GM18858 (cell line): ENCODE data around the gene ZIC2.

ENCODE experiments used
- ATAC-seq: cut with Tn5 transposase; IDR thresholded peaks from one replicate; pipeline ENCODE4 v1.9.1; 2021; ENCODE audit not compliant: unreplicated experiment

ZIC2 gene

DNA sequence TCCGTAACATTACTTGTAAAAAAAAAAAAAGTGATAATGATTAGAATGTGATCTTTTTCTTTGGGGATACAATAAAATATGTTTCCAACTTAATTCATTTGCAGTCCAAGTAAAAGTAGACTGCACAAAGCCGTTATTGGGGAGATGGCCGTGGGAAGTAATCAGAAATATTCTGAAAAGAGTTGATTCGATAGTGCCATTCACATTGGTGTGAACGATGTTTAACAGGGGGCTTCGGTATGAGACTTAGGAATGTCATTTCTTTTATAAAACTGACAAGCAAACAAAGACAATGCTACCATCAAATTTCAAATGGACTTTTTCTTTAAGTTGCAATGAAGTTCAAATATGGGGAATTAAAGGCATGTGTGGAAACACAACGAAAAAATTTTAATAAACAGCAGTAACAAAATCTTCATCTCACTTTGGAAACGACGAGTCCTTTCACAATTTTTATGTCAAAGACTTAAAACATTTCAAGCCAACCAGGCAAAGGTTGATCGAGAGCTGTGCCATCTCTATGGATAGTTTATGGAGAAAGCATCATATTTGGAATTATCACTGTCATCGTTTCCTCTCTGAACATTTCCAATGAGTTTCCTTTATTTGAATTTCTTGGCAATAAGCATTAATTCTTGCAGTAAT, 8.3 kb upstream of the ZIC2 start:
- no peak for ATAC-seq

DNA sequence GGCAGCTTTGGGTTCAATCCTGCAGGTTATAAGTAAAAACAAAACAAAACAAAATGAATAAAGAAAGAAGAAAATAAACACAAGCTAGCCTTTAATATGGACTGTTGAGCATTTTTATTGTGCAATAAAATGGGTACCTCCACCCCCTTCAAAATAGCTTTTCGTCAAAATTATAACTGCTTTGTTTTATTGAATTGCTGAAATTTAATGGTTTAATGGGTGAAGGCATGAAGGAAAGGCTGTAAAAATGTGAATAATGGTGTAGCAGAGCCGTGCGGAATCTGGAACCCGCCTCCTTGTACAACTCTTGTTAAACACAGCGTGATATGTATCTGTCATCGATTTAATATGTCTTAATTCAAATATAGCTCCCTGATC, 7.8 kb upstream of the ZIC2 start:
- ATAC-seq, result no peak

DNA sequence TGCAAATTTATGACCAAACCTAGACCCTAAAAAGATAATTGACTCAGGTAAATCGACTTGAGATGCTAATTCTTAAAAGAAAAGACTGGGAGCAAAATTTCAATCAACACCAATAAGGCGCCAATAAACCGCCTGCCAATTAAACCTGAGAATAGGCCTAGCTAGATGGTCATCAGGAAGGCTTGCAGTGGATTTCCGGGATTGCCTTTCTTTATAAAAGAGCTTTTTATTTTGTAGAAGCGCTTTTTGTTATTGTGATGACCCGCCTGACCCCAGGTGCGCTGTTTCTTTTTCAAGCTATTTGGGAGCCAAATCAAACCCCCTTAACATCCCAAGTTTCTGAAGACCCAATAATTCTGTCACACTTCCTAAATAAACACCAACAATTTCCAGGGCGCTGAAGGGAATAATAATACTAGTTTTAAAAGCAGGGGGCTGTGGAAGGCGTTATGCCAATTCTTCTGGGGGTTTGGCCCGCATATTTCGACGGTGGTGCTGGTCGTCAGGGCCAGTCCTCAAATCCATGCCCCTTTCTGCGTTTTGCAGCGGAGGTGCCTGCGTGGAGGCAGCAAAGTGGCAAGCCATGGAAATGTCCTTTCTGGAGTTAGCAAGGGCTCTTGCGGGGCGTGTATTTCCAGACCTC, 7.2 kb upstream of the ZIC2 start:
- no peak for ATAC-seq

DNA sequence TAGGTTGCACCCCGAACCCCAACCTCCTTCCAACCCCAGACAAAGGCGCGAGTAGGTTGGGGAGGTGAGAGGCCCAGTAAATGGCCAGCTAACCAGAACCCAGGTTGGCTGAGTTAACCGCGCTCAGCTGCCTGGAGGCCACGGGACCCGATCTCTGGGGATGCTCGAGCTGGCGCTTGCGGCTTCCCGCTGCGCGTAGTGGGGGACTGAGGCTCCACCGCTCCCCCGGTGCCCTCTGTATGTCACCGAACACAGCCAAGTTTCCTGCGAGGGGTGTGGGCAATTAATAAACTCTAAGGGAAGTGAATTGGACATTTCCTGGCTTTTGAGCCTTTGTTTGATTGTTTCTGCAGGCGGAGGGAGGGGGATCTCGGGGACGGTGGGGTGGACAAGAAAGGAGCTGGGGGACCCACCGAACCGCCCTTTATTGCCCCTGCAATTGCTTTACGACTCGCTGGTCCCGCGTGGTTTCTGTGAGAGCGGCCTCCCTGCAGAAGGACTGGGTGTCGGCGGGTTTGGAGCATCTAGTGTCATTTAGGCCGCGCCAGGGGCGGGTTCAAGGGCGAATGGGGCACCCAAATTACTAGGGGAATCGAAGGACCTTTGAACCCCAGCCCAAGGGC, 6.5 kb upstream of the ZIC2 start:
- ATAC-seq, result no peak

DNA sequence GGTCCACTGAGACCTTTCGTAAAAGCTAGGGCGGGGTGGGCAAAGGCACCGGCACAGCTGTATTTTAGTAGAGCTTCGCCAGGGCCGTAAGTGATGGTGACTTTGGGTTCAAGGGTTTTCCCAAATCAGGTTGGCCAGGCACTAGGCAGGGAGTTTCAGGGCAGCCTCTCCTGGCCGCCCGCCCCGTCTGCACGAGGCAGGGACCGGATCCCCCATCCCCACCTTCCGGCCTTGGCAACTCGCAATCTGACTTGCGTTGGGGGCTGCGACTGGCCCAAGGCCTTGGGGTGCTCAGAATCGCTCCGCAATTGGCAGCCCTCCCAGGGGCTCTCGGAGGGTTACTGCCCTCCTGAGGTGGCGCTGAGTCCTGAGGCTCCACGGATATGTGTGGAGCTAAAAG, 6.0 kb upstream of the ZIC2 start:
- no peak for ATAC-seq

DNA sequence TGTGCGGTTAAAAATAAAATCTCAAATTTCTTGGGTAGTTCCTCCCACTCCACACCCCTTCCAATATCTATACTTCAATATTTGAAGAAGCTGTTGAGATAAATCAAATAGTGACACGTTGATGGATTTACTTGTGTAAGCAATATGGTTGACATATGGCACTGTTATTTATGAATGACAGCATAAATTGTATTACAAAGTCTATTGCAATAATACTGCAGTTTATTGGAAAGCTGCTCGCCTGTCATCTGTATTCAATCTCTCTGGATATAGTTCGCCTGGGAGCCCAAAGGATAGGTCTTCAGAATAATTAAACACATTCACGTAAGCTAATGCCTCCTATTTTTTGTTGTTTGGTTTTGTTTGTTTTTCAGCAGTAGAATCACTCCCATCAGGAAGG, 5.0 kb upstream of the ZIC2 start:
- ATAC-seq, result no peak

DNA sequence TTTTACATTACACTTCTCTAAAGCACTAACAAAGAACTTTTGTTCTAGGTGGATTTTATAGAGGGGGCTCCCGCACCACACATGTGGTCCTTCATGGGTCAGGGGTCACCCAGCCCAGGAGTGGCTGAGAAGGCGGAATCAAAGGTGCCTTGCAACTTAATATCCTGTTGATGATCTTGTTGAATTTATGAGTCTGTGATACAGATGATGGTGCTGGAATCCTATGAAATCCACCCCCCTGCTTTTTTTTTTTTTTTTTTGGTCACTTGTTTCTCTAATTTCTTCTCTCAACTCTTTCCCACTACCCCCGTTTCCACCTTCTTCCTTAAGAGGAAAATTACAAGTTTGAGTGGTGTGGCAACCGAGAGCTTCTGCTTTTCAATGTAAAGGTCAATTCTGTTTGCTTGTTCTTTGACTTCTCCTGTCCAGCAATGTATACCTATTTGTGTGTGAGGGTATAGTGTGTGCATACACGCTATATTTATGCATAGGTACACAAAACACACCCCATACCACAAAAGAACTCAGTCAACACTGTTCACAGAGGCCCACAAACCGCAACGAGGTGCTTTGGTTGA, 4.2 kb upstream of the ZIC2 start:
- no peak for ATAC-seq

DNA sequence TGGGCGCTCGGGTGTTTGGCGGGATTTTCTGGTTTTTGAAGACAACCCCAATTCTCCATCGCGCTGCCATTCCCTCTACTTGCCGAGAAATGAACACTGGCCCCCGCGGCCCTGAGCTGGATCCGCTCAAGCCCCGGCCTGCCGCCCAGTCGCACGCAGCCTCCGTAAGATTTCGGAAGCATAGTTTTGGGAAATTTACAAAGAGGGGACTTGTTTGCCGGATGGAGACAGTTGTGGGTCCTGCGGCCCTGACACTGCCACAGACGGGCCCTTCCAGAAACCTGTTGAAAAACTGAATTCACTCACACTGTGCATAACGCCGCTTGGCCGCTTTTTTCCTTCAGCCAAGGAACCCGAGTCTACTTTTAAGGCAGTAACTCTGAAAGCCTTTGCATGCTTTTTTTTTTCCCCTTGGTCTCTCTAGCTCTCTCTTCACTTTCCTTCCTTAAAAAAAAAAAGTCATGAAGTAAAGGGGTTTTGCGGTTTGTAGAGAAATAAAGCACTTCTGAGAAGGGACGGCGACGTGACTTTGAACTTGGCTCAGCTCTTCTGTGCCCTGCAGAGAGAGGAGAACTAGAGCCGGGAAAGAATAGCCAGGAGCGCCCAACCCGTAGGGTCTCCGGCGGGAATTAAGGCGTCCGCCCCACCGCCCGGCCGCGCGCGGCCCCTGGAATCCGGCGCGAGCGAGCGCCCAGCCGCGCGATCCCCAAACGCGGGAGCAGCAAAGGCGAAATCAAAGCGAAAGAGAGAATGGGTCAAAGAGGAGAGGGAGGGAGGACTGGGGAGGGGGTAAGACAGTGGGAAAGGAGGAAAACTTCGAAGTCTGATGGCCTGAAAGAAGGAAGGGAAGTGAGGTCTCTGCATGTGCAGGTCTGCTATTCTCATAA, 3.4 kb upstream of the ZIC2 start:
- ATAC-seq, result no peak

DNA sequence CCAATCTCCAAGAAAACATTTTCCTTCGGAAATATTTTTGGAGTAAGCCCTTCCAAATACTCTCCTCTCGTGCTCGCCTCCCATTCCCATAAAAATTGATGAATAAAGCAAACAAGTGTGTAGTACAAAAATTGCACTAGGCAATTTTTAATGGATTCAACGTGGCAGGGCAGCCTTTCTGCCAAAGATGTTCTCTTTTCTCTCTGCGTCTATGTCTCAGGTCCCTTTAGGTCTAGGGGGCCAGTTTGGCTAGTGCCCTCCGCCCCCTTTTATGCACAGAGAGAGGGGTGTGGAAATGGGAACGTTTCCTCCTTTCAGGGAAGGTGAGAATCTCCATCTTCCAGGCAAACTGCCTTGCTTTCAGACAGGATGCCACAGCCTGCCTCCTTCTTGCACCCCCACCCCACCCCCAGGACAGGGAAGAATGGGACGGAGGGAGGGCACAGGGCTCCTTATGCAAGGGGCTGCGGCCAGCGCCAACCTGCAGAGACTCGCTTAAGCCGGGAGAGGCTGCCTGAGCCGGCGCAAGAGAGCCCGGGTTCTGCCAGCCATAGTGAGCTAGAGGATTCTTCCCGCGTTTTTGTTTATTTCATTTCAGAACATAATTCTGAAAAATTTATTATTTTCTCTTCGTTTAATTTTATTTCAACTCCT, 2.7 kb upstream of the ZIC2 start:
- ATAC-seq, result no peak

DNA sequence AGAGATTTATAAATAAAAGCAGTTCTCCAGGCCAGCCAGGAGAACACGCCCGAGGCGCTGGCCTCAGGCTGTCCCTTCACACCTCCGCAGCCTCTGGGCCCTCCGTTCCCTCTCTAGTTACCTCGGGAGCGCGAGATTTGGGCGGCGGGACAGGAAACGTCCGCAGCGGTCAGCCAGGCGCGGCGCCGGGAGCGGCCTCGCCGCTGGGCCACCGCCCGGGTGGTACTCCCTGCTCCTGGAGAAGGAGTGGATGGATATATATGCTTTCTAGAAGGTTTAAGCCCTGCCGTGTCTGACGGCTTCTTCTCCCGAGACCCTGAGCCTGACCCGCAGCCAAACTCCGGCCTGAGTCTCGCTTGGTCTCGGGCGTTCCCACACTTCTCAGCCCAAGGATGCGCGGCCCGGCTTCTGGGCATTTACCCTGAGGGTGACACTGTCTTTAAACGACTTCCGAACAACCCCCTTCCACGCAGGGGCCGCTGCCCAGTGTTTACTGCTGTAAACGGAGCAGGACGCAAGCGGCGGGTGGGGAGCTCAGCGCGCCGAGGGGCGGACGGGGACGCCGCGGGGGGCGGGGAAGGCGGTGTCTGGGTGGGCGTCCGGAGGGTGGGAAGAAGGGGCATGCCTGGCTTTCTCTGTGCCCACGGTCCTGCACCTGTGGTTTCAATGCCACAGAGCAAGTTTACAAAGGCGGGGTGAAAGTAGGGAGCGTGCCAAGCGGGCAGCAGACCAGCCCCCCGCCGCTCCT, 2.0 kb upstream of the ZIC2 start:
- no peak for ATAC-seq

DNA sequence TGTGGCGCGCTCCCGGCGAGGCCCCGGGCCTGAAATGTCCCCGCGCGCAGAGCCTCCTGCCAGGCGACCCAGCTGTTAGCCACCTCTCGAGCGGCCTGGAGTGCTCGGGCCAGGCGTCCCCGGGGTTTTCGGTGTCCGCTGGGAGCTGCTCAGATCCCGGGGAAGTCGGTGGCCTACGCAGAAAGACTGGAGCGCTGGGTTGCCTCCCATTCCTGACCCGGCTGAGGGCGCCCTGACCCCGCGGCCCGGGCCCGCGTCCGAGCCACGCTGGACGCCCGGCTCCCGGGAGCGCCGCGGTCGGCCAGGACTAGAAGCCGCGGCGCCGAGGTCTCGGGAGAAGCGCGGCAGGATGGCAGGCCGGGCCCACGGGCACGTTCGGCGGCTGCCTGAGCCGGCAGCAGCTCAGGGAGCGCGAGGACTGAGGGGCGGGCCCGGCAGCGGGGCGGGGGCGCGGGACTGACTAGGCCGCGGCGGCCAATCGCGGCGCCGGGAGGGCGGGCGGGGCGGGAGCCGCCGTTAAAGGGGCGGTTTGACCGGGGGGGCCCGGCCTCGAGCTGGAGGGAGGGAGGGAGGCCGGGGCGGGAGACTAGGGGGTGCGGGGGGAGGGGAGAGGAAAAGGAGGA, 1.3 kb upstream of the ZIC2 start:
- no peak for ATAC-seq

DNA sequence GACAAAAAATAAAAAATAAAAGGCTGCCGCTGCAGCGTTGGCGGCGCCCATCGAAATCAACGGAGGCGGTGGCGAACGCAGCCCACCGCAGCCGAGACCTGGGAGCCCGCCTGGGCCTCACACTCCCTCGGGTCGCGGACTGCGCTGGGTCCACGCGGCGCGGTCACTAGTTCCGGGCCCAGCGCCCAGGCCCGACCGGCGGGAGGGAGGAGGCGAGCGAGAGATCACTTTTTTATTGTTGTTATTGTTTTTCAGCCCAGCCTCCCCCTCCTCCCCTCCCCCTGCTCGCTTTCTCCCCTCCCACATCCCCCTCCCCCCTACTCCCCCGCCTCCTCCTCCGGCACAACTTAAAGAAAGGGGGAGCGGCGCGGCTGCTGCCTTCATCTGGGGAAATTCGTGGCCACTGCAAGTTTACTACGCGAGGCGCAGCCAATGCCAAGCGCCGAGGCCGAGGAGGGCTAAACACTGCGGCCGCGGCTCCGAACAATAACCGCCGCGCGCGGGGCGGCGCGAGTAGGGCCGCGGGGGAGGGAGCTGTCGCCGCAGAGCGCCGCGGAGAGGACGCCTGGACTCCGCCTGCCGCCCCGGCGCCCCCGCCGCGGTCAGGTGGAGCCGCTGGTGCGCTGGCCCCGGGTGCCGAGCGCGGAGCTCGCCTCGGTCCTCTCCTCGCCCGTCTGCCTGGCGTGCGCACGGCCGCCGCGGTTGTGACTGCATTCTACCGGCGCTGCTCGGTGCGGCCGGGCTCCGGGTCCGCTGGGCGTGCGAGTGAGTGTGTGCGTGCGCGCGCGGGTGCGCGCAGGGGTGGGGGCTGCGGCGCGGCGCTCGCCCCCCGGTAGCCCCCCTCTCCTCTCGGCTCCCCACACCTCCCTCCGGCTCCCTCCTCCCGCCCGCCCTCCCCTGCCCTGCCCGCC, 505 bp upstream of the ZIC2 start:
- ATAC-seq, result no peak

DNA sequence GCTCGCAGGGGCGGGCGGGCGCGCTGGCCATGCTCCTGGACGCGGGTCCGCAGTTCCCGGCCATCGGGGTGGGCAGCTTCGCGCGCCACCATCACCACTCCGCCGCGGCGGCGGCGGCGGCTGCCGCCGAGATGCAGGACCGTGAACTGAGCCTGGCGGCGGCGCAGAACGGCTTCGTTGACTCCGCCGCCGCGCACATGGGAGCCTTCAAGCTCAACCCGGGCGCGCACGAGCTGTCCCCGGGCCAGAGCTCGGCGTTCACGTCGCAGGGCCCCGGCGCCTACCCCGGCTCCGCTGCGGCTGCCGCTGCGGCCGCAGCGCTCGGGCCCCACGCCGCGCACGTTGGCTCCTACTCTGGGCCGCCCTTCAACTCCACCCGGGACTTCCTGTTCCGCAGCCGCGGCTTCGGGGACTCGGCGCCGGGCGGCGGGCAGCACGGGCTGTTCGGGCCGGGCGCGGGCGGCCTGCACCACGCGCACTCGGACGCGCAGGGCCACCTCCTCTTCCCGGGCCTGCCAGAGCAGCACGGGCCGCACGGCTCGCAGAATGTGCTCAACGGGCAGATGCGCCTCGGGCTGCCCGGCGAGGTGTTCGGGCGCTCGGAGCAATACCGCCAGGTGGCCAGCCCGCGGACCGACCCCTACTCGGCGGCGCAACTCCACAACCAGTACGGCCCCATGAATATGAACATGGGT, 599 bp downstream of the ZIC2 start:
- ATAC-seq, result no peak

DNA sequence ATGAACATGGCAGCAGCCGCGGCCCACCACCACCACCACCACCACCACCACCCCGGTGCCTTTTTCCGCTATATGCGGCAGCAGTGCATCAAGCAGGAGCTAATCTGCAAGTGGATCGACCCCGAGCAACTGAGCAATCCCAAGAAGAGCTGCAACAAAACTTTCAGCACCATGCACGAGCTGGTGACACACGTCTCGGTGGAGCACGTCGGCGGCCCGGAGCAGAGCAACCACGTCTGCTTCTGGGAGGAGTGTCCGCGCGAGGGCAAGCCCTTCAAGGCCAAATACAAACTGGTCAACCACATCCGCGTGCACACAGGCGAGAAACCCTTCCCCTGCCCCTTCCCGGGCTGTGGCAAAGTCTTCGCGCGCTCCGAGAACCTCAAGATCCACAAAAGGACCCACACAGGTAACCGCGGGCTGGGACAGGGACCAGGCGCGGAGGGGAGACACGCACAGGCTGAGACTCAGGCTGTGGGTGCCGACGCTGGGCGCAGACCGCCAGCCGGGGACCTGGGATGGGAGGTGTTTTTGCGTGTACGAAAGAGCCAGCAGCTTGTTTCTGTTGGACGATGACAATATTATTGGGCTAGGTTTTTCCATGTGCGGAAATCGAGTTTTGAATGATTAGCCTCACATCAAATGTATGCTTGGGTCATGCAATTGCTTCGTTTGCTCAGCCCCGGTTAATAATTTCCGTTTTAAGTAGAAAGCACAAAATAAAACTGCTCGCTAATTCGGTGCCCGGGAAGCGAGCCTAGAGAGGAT, 1.3 kb downstream of the ZIC2 start:
- ATAC-seq, result no peak

DNA sequence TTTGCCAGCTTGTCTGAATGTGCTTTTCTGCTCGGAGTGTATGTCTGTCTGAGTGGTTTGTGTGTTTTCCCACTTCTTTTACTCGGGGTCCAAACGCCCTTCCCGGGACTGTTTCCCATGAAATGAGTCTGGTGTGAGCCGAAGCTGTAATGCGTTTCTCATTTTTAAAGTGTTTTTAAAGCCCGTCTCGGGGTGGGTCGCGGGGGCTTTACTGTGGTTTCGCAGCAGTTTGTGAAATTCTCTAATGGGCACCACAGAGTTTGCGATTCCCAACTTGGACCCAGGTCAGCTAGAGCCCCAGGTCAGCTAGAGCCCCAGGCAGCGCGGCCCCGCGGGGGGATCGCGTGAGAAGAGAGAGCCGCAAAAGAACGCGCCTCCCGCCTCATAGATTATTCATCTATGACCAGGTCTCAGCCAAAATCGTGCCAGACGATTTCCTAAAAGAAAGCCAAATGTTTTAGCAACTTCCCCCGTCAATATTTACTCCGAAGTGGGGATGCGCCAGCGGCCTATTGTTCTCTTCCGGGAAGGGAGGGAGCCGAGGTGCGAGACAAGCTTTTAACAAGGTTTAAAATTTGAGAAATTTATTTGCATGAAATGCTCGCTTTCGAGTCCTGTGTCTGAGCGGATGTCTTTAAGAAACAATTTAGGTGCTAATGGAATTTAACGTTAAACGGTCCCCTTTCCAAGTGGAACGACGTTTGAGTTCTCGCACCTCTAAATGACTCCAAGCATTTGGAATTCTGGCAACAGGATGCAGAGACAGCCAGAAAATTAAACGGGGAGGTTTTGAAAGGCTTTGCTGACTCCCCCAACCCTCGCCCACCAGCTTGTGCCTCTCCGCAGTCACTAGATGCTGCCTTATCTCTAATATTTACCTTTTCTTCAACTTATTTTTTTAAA, 2.2 kb downstream of the ZIC2 start:
- ATAC-seq, result no peak
